ENCODE measurements around the gene DDX41. TPM values are rescaled to one million over a fixed set of nuclear protein-coding genes. Genes with fewer than 3 reads are reported as not detected.
A peak's percentile ranks its signal among the peaks of the same experiment; 100 is the strongest.

The DDX41 gene
- total RNA-seq, 1 experiment from 2014 or later, result 133 TPM

GRCh38 chr5:177471610-177472356 lies 45.0 kb downstream of the DDX41 start:
- Mint-ChIP-seq H3K4me3 (peak overlapping the region; percentile 83 to 89), H3K36me3 (ENCODE audit: insufficient read depth in 1 of 3, low read depth in 3 of 3) (peaks cover 35 to 53% (median 51%) of the 10 kb centered on the region in 3 experiments), H3K9me3 (no peaks in the 10 kb centered on the region), H3K27me3 (ENCODE audit: low read depth) (no peaks in the 10 kb centered on the region; the same call in 1 of the 2 replicates), H3K27ac (peak overlapping the region in 2 of 3 experiments; percentile 75 to 76; a peak in 4 of 7 replicates), H3K4me1 (peaks cover 43 to 65% of the 10 kb centered on the region in 2 experiments)
- Histone ChIP-seq H4K5ac (ENCODE audit: insufficient read length, low read depth, low read length) (no peak overlapping the region), H2BK12ac (ENCODE audit: insufficient read length, low read depth, low read length) (no peak overlapping the region), H3K14ac (ENCODE audit: insufficient read depth, low read length) (no peak overlapping the region; the same call in 1 of the 2 replicates), H3K23ac (ENCODE audit: insufficient read length, low read depth, low read length) (no peak overlapping the region), H4K91ac (ENCODE audit: insufficient read length, low read depth, low read length) (no peak overlapping the region), H3K27me3 (ENCODE audit: insufficient read depth, low read length) (no peaks in the 10 kb centered on the region), H3K9me3 (ENCODE audit: control insufficient read depth, low read depth, low read length) (no peaks in the 10 kb centered on the region), H3T11ph (ENCODE audit: low read length) (no peak overlapping the region), H2BK120ac (ENCODE audit: low read depth, low read length, poor library complexity, severe bottlenecking) (no peak overlapping the region), H3K9ac (ENCODE audit: extremely low read depth, insufficient read length, low read length) (peak overlapping the region; percentile 76), H3K4me2 (ENCODE audit: insufficient read depth, insufficient read length, low read length) (peak overlapping the region; percentile 55), H2AFZ (ENCODE audit: low read length) (no peak overlapping the region), H2BK15ac (ENCODE audit: low read depth, low read length) (no peak overlapping the region), H3K56ac (ENCODE audit: insufficient read length, low read depth, low read length) (no peak overlapping the region), H3K27ac (ENCODE audit: insufficient read length, low read depth, low read length) (no peak overlapping the region), H4K20me1 (ENCODE audit: control insufficient read depth, insufficient read depth, insufficient read length) (no peaks in the 10 kb centered on the region), H3K18ac (ENCODE audit: insufficient read length, low read depth, low read length) (no peak overlapping the region), H2AK5ac (ENCODE audit: insufficient read length, low read length) (no peak overlapping the region), H3K4ac (ENCODE audit: low read depth, low read length) (no peak overlapping the region), H2BK20ac (ENCODE audit: low read depth, low read length, poor library complexity, severe bottlenecking) (no peak overlapping the region), H3K4me1 (ENCODE audit: insufficient read depth, low read length) (peaks cover 24% of the 10 kb centered on the region; the same call in 1 of the 2 replicates), H4K8ac (replicated peaks; ENCODE audit: insufficient read length, low read depth, low read length) (no peak overlapping the region), H3K23me2 (ENCODE audit: insufficient read length, low read depth, low read length, poor library complexity, severe bottlenecking) (peaks cover 4% of the 10 kb centered on the region), H2BK5ac (ENCODE audit: insufficient read length, low read length) (no peak overlapping the region), H3K79me2 (ENCODE audit: insufficient read depth, low read length) (peaks cover 26% of the 10 kb centered on the region; the same call in 1 of the 2 replicates), H3K79me1 (ENCODE audit: insufficient read depth, low read depth, low read length, poor library complexity, severe bottlenecking) (peaks cover 10% of the 10 kb centered on the region)
- WGBS (ENCODE audit: extremely low coverage, insufficient read length, low lambda C conversion rate), result no CpG with 5 or more reads among the region's 14 CpGs
- TF ChIP-seq CTCF (conservative IDR thresholded peaks at IDR 0.05), result no peak
- DNase-seq, result no peak

Data from H9 (cell line).